B cell (primary cell): ENCODE measurements around the gene LMO7.

ENCODE experiments used
- CTCF ChIP-seq: fragments of 200-600 bp; IDR thresholded peaks from one replicate; pipeline ENCODE4 v1.8.0; 2022; ENCODE audit warnings: antibody characterized with exemption, mild to moderate bottlenecking
- EZH2 ChIP-seq: IDR thresholded peaks from 2 replicates; pipeline ENCODE4 v1.6.1; 2012; ENCODE audit warnings: borderline replicate concordance, low read depth, mild to moderate bottlenecking, moderate library complexity, low read length; ENCODE audit not compliant: insufficient read depth, poor library complexity, severe bottlenecking

GRCh38 chr13:75702476-75702875, 66.3 kb downstream of the LMO7 start:
- TF ChIP-seq CTCF (no peak), EZH2 (no peak)
